Common myeloid progenitor, CD34-positive (primary cell): ENCODE measurements around the gene NANOS1.

Experiments used
- CTCF ChIA-PET: fragments of 350-600 bp; sonication (Branson Sonifier 250); formaldehyde crosslinking; loops from one replicate; lab custom pipeline; 2021; ENCODE audit warnings: antibody characterized with exemption; lab: Charles Lee
- POLR2A ChIA-PET: fragments of 350-600 bp; sonication (Branson Sonifier 250); formaldehyde crosslinking; loops from one replicate; lab custom pipeline; 2021; ENCODE audit warnings: antibody characterized with exemption; lab: Charles Lee
- DNase-seq, 3 donors: peaks; one replicate each; pipeline versions ENCODE4 v3.0.0 to v3.0.0-alpha.2; 2013
- H3K27ac ChIP-seq, 2 experiments: 1 replicate in 1 of 2; 2 replicates in 1 of 2; pipeline ENCODE4 v1.7.0; 2013; ENCODE audit warnings: inconsistent platforms in 2 of 2, low read length in 2 of 2, mild to moderate bottlenecking in 2 of 2, low read depth in 1 of 2, moderate library complexity in 1 of 2; ENCODE audit not compliant: severe bottlenecking in 2 of 2, insufficient read depth in 1 of 2, poor library complexity in 1 of 2
- H3K27me3 ChIP-seq, 5 experiments: replicated peaks in 2 of 5; 1 replicate in 3 of 5; 2 replicates in 2 of 5; pipeline versions ENCODE4 v1.6.1 to v1.7.0; 2013; ENCODE audit warnings: low read length in 4 of 5, mild to moderate bottlenecking in 2 of 5, moderate library complexity in 2 of 5, inconsistent platforms in 1 of 5; ENCODE audit not compliant: insufficient read depth in 5 of 5, control insufficient read depth in 4 of 5
- H3K36me3 ChIP-seq, 4 experiments: 1 replicate in 2 of 4; 2 replicates in 2 of 4; pipeline versions ENCODE4 v1.6.1 to v1.7.0; 2013; ENCODE audit warnings: low read length in 3 of 4, control low read depth in 1 of 4, mild to moderate bottlenecking in 1 of 4; ENCODE audit not compliant: control insufficient read depth in 4 of 4, insufficient read depth in 4 of 4
- H3K4me1 ChIP-seq, 4 experiments: 1 replicate in 3 of 4; 2 replicates in 1 of 4; pipeline versions ENCODE4 v1.6.1 to v1.7.1; 2013; ENCODE audit warnings: low read length in 3 of 4, mild to moderate bottlenecking in 3 of 4, control low read depth in 1 of 4, inconsistent platforms in 1 of 4, moderate library complexity in 1 of 4; ENCODE audit not compliant: control insufficient read depth in 4 of 4, insufficient read depth in 4 of 4; ENCODE audit errors: control extremely low read depth in 1 of 4
- H3K4me3 ChIP-seq, 7 experiments: 1 replicate in 4 of 7; 2 replicates in 3 of 7; pipeline versions ENCODE4 v1.5.1 to v1.7.0; 2013; ENCODE audit warnings: mild to moderate bottlenecking in 7 of 7, low read length in 6 of 7, moderate library complexity in 6 of 7, inconsistent platforms in 2 of 7, low read depth in 2 of 7, control low read depth in 1 of 7; ENCODE audit not compliant: insufficient read depth in 4 of 7, control insufficient read depth in 1 of 7; ENCODE audit errors: extremely low read depth in 1 of 7
- H3K9me3 ChIP-seq, 5 experiments: 1 replicate in 4 of 5; 2 replicates in 1 of 5; pipeline versions ENCODE4 v1.6.1 to v1.7.1; 2013; ENCODE audit warnings: low read length in 4 of 5, mild to moderate bottlenecking in 2 of 5, inconsistent platforms in 1 of 5, low read depth in 1 of 5, moderate library complexity in 1 of 5; ENCODE audit not compliant: control insufficient read depth in 4 of 5, insufficient read depth in 2 of 5; ENCODE audit errors: control extremely low read depth in 1 of 5
- WGBS: methylation state at CpG from one replicate; pipeline ENCODE4 v1.1.5; 2013; ENCODE audit not compliant: insufficient coverage; 5-methylcytosine and 5-hydroxymethylcytosine counted together

NANOS1 gene

DNA sequence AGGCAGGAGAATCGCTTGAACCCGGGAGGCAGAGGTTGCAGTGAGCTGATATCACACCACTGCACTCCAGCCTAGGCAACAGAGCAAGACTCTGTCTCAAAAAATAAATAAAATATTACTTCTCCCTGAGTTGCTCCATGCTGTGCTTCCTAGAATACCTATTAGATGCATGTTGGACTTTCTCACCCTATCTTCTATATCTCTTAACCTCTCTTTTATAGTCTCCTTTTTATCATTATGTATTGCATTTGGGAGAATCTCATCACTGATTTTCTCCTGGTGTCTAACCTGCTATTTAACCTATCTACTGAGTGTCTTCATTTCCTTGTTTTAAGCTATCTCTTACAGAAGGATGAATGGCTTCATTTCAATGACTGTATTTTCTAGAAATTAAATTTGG, 32.1 kb upstream of the NANOS1 start:
- Histone ChIP-seq H3K4me3 (no peak overlapping the region), H3K9me3 (peaks cover 0 to 3% (median 0%) of the 10 kb centered on the region in 5 experiments), H3K27ac (no peak overlapping the region), H3K4me1 (no peaks in the 10 kb centered on the region), H3K36me3 (no peaks in the 10 kb centered on the region), H3K27me3 (peaks cover 0 to 2% (median 0%) of the 10 kb centered on the region in 5 experiments)
- DNase-seq: no peak
- ChIA-PET CTCF (no interaction called here), POLR2A (interaction anchor here (0.8 kb wide), 1 partner anchor 17 kb away, joined by 5 read pairs; no protein-coding TSS in a partner anchor)
- WGBS: 87% methylated on average over 2 of the region's 2 CpGs

DNA sequence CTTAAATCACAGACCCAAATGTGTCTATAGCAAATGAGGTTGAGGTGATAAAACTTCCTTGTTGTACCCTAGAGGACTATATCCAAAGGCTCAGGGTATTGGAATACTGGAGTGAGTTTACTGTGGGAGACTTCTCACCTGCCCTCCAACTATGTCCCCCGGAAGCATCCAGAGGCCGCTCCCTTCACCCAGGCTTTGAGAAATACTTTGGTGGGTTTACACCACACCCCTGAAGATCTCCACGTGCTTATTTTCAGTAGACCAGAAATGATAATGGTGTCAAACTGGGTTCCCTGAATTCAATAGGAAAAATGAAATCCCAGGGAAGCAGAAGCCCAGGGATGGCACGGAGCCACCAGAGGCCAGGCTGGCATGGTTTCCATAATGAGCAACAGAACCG, 31.3 kb upstream of the NANOS1 start:
- ChIA-PET POLR2A (no interaction called here), CTCF (no interaction called here)
- WGBS: 96% methylated on average over 4 of the region's 5 CpGs
- Histone ChIP-seq H3K27ac (no peak overlapping the region), H3K27me3 (peaks cover 0 to 2% (median 0%) of the 10 kb centered on the region in 5 experiments), H3K9me3 (peaks cover 0 to 3% (median 0%) of the 10 kb centered on the region in 5 experiments), H3K36me3 (no peaks in the 10 kb centered on the region), H3K4me1 (no peaks in the 10 kb centered on the region), H3K4me3 (no peak overlapping the region)
- no peak for DNase-seq

DNA sequence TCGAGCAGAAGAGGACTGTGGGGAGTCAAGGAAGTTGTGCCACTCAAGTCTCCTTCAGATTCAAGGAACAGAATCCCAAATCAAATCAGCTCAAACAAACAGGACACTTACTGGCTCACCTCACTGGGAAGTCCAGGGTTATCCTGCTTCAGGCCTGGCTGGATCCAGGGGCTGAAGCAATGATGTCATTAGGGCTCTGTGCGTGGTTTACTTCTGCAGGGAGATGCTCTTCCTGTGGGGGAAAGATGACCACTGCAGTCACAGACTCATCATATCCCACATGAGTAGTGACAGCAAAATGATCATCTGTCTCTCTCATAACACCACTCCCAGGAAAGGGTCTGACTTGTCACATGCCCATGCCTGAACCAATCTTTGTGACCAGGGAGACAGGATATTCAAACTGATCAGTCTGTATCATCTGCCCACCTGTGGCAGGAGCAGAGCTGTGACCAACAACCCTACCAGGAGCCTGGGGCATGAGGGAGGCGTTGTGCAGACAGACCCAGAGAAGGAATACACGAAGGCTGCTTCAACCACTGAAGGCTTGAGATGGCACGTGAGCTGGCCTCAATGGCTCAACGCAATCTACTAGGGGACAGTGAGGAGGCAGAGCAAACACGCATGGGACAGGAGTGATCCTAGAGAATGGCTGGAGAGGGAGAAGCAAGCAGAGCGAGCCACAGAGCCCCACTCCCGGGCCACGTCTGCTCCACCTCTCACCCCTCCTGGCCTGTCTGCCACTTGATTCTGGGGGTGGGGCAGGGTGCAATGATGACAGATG, 27.6 kb upstream of the NANOS1 start:
- H3K36me3 ChIP-seq: no peaks in the 10 kb centered on the region
- peaks cover 0 to 5% (median 0%) of the 10 kb centered on the region in 5 experiments for H3K9me3 ChIP-seq
- no peaks in the 10 kb centered on the region for H3K4me1 ChIP-seq
- DNase-seq: no peak
- peaks cover 0 to 4% (median 0%) of the 10 kb centered on the region in 5 experiments for H3K27me3 ChIP-seq
- H3K27ac ChIP-seq: no peak overlapping the region
- H3K4me3 ChIP-seq: no peak overlapping the region
- CTCF ChIA-PET: no interaction called here
- POLR2A ChIA-PET: no interaction called here
- WGBS: 98% methylated on average over 5 of the region's 10 CpGs

DNA sequence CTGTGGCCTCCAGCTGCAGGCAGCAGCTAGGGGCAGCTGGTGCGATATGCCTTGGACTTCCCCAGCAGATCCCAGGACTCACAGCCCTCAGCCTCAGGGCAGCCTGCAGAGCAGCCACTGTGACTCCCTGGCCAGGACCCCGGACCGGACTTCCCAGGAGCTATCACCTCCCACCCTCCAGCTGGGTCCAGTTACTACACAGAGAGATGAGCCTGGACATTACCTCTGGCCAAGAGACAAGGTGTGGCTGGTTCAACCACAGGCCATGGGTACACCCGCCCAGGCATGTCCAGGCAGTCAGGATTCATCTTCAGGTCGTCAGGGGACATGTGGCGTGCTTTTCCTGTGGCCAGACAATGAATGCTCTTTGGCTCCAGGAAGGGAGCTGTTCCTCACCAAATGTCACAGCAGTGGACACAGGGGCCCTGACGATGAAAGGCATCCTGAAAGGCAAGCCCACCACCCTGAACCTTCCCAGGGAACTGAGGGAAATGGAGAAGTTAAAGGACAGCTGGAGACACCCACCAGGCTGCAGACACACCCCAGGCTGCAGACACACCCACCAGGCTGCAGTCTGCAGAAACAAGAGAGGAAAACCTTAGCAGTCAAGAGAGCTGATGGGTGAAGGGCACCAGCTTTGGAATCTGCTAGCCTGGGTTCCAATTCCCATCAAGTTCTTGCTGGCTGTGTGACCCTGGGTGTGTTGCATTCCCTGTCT, 25.8 kb upstream of the NANOS1 start:
- ChIA-PET POLR2A (no interaction called here), CTCF (interaction anchor here (1.0 kb wide), 1 partner anchor 20 kb away, joined by 4 read pairs; no protein-coding TSS in a partner anchor)
- Histone ChIP-seq H3K27ac (no peak overlapping the region), H3K4me3 (no peak overlapping the region), H3K4me1 (no peaks in the 10 kb centered on the region), H3K9me3 (peaks cover 0 to 2% (median 0%) of the 10 kb centered on the region in 5 experiments), H3K27me3 (peaks cover 0 to 4% (median 2%) of the 10 kb centered on the region in 5 experiments), H3K36me3 (no peaks in the 10 kb centered on the region)
- DNase-seq: no peak
- 64% methylated on average over 4 of the region's 7 CpGs for WGBS

DNA sequence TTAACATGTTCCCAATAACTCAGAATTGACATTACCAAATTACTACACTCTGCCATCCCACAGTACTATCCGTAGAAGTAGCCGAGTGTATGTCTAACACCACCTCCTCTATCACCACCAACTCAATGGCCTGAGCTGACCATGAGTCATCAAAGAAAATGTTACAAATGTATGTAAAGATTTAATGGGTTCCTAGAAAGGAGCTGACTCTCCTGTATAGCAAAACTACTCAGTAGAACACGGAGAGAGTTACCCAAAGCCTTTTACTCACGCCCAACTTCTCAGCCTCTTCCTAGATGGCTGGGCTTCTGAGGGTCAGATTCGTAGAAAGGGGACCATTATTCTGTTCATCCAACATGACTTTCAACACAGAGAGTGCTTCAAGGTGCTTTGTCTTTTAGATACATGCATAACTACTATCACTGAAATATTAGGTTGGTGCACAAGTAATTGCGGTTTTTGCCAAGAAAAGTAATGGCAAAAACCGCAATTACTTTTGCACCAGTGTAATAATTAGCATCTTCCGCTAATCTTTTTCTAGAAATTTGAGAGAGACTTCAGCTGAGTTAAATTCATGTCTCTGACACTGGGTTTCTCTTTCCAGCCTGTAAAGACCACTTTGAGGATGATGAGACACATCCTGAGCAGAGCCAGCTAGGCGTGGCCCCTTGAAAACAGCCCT, 24.0 kb upstream of the NANOS1 start:
- Histone ChIP-seq H3K27ac (no peak overlapping the region), H3K4me1 (no peaks in the 10 kb centered on the region), H3K27me3 (peaks cover 0 to 4% (median 2%) of the 10 kb centered on the region in 5 experiments), H3K9me3 (peaks cover 0 to 2% (median 0%) of the 10 kb centered on the region in 5 experiments), H3K4me3 (no peak overlapping the region), H3K36me3 (no peaks in the 10 kb centered on the region)
- DNase-seq: no peak
- 92% methylated on average over 5 of the region's 9 CpGs for WGBS
- ChIA-PET CTCF (no interaction called here), POLR2A (no interaction called here)

DNA sequence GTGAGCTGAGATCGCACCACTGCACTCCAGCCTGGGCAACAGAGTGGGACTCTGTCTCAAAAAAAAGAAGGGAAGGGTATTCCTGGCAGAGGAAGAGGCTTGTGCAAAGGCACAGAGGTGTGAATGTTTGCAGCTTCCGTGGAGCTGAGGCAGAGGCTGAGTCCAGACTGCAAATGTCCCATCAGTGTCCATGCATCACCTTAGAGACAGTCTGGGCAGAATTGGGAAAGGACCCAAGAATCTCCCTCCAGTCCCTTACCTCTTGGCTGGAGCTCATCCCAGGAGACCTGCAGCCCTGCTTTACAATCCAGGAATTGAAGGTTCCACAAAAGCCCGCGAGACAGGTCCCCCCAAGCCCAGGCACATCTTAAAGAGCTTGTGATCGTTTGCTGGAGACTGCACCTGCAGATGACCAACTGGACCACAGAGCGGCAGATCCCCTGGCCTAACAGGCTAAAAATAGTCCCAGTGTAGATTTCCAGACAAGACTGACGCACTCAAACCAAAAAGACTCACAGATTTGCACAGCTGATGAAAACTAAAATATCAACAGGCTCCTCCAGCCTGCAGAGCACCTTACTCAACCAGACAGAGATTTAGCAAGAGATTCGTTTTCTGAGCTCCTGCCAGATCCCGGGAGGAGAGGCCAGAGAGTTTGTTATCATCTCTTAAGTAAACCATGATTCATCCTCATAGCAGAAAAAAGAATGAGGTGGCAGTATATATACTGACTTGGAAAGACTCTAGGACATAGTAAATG, 22.9 kb upstream of the NANOS1 start:
- no peak for DNase-seq
- Histone ChIP-seq H3K9me3 (peaks cover 0 to 2% (median 0%) of the 10 kb centered on the region in 5 experiments), H3K4me1 (no peaks in the 10 kb centered on the region), H3K36me3 (no peaks in the 10 kb centered on the region), H3K27me3 (peaks cover 0 to 4% (median 2%) of the 10 kb centered on the region in 5 experiments), H3K27ac (no peak overlapping the region), H3K4me3 (no peak overlapping the region)
- 74% methylated on average over 5 of the region's 9 CpGs for WGBS
- ChIA-PET CTCF (no interaction called here), POLR2A (no interaction called here)
